GM18873 (cell line): ENCODE results near the gene DGKI.

Experiments
- ATAC-seq: cut with Tn5 transposase; IDR thresholded peaks from one replicate; pipeline ENCODE4 v1.9.1; 2021; ENCODE audit warnings: mild to moderate bottlenecking, moderate library complexity, moderate number of reproducible peaks; ENCODE audit not compliant: unreplicated experiment, low FRiP score

The DGKI gene

GRCh38 chr7:137579913-137580640 lies 266.7 kb downstream of the DGKI start:
- ATAC-seq = no peak

DNA sequence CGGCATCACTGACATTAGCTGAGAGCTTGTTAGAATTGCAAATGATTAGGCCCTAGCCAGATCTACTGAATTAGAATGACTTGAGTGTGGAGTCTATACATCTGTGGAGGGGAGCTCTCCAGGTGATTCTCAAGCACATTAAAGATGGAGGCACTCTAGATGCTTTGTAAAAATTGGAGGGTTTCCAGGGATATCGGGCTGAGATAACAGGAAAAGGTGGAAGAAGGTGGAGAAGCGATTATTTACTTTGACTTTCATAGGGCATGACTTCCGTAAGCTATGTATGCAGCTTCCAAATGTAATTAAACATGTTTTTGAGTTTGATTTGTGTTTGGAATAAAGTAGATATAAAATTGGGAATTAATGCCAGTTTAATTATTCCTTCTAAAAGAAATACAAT lies 268.2 kb downstream of the DGKI start:
- no peak for ATAC-seq

DNA sequence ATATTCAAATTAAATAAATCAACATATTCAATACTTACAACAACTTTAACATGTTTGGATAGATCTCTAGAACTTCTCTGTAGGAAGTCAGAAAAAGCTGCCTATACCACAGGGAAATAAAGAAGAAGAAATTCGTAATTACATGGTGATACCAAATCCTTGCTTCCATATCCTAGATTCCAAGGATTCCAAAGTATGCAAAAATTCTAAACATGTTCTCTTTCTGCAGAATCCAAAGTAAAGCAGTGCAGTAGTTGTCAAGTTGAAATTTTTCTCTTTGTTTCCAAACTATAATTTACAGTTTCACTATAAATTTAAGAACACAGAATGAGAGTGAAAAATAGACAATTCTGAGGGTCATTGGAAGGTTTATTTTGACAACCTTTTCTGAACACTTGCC lies 269.6 kb downstream of the DGKI start:
- ATAC-seq = no peak

- ATAC-seq = no peak
Measured at GRCh38 chr7:137576481-137576880, 270.3 kb downstream of the DGKI start.

- no peak for ATAC-seq
Measured at GRCh38 chr7:137574812-137575211, 272.0 kb downstream of the DGKI start.

- no peak for ATAC-seq
Measured at GRCh38 chr7:137572056-137572784, 274.6 kb downstream of the DGKI start.

GRCh38 chr7:137564677-137565076 lies 282.1 kb downstream of the DGKI start:
- ATAC-seq = no peak

GRCh38 chr7:137563981-137564380 lies 282.8 kb downstream of the DGKI start:
- no peak for ATAC-seq

- ATAC-seq = no peak
Measured at GRCh38 chr7:137547485-137547884, 299.3 kb downstream of the DGKI start.

DNA sequence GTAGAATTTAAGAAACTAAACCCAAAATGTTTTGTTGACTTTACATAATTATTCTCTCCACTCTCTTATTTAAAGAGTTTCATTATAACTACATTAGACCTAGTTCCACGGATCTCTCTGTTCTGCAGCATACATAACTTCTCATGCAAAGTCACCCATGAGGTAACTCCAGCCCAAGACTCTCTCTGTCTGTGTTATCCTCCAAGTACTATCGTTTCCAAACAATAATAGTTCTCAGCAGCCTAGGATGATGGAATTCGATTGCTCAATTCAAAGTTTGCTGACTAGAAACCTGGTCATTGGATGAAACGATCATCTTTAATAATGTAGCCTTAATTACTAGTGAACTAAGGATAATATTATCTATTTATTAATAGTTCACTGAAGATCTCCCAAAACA lies 300.1 kb downstream of the DGKI start:
- no peak for ATAC-seq

DNA sequence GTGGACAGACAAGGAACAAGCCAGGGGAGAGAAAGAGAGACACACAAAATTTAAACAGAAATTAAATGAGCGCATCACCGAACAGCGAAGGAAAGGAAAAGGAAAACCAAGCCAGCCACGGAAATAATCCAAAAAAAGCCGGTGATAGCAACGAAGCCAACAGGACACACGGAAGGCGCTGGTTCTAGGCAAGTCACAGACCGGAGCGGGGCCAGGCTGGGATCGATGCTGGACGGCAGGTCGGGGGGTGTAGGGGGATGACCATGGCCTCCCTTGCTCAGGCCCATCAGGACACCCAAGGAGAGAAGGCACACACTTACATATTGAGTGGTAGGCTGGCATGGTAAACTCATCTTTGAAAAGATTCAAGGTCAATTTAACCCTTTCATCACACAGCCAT lies 300.8 kb downstream of the DGKI start:
- ATAC-seq = no peak

DNA sequence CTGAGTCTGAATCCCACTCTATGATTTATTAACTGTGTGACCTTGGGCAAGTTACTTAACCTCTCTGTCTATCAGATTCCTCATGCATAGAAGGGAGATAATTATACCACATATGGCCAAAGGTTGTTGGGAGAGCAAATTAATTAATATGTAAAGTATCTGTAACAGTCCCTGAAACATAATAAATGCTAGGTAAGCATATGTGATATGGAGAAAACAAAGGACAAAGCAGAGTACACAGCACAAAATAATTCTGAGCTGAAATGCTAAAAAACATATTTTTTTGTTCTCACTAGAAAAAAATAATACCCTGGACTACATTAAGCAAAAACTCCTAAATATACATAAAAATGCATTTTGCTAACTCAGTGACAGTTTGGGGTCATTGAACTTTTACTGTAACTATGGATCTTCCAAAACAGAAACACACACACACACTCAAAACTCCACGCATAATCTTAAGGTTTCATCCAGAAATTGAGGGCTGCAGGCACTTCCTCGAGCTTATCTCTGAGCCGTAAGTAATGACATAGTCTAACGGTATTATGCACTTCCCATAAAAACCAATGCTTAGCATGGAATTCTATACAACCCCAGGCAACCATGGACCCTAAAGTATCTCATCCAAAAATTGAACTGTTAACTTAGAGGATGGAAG lies 301.6 kb downstream of the DGKI start:
- no peak for ATAC-seq

GRCh38 chr7:137544453-137545058 lies 302.2 kb downstream of the DGKI start:
- ATAC-seq = no peak

GRCh38 chr7:137539111-137539715 lies 307.6 kb downstream of the DGKI start:
- no peak for ATAC-seq

GRCh38 chr7:137538361-137538762 lies 308.4 kb downstream of the DGKI start:
- ATAC-seq = no peak

DNA sequence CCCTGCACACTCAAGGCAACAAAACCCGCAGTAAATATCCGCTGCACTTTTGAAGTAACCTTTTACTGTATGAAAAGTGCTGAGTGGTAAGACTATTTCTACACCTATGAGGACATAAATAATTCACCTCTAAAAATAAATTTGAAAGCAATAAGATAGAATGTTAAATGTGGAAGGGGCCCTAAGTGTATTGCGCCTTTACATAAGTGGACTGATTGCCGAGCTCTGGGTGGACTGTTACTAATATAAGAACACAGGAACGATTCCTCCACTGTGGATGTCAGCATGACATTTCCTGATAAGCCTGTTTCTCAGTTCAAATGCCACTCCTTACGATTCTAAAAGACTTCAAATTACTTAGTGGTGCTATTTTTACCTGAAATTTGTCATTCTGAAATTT lies 311.2 kb downstream of the DGKI start:
- ATAC-seq = no peak

- no peak for ATAC-seq
Measured at GRCh38 chr7:137531671-137532070, 315.1 kb downstream of the DGKI start.

DNA sequence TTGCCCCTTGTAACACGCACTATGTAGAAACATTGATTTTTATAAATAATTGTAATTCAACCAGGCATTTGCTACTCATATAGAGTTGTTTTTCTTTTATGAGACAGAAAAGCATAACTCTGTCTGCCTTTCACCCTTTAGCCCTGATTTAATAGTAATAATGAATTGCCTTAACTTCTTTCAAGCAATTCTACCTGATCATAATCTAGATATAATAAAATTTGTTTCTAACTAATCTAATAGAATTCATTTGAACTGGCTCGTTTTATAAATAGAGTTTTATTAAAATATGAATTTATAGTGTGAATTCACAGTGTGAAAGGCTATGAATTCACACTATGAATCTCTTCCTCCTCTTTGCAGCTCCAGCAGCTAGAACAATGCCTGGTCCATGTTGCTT lies 319.1 kb downstream of the DGKI start:
- ATAC-seq = no peak

GRCh38 chr7:137523171-137523570 lies 323.6 kb downstream of the DGKI start:
- ATAC-seq = no peak

DNA sequence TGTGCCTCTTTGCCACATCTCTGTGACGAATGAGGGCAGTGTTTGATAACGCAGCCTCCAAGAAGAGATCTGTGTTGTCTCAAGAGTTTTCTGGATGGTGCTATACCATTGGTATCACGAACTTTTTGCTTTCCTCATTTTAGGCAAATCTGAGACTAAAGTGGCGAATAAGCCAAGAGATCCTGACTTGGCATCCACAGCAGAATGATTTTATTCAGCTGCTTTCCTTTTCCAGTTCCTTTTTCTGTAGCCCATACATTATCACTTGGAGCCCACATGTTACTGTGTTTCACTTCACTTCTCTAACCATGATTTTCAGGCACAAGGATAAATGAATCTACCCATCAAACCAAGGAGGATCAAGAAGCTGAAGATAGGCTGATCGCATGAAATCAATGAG lies 325.3 kb downstream of the DGKI start:
- no peak for ATAC-seq

- no peak for ATAC-seq
Measured at GRCh38 chr7:137519947-137520346, 326.8 kb downstream of the DGKI start.
